ENCODE data around the gene ZNF280D. TPM values are rescaled to one million over a fixed set of nuclear protein-coding genes. Genes with fewer than 3 reads are reported as not detected.

The ZNF280D gene
- total and polyA plus RNA-seq, 2 of the 13 experiments (the other 11 are each of a cell fraction or from before 2014, with no cell fraction given): 7.1 to 11.9 TPM

DNA sequence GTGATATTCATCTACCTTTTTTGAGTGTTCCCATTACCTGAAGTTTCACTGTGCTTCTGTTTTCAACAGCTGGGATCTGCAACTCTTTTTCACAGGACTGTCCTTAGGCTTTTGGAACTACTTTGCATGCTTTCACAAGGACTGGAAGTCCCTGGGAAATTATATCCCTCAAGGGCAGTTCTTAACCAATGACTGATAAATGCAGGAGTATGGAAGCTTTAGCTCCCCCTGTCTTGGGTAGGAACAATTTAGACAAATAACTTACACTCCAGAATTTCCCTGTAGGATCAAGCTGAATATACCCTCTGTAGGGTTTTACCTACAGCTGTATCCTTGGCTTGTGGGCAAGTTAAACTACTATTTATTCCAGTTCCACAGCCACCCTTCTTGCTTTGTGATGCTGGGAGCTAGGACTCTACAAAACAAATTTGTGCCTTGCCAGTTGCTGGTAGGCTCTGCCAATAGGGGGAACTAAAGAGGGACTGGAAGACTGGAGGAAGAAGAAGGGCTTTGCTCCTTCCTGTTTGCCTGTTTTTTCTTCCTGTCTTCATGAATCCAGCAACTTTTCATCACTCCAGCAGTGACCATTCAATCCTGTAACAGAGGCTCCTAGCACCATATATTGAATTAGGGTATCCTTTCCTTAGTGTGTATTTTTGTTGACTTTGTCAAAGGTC, 6.8 kb upstream of the ZNF280D start:
- ATAC-seq: peak; percentile 38; the same call in 2 of the 3 replicates
- Histone ChIP-seq H3K27me3 (ENCODE audit: control insufficient read depth in 1 of 2, insufficient read depth in 2 of 2, low read length in 2 of 2) (no peaks in the 10 kb centered on the region), H4K20me1 (ENCODE audit: insufficient read depth, low read length) (no peaks in the 10 kb centered on the region), H3K9ac (ENCODE audit: insufficient read depth, low read depth, low read length) (no peak overlapping the region), H2AFZ (ENCODE audit: low read length) (no peak overlapping the region), H3K4me1 (ENCODE audit: insufficient read depth, low read length) (peaks cover 56% of the 10 kb centered on the region), H3K27ac (ENCODE audit: extremely low read length, insufficient read depth, low read length) (no peak overlapping the region), H3K4me3 (replicated peaks in 1 of 3; ENCODE audit: insufficient read depth in 1 of 3, low read depth in 2 of 3, low read length in 3 of 3) (no peak overlapping the region), H3K9me3 (ENCODE audit: low read length) (no peaks in the 10 kb centered on the region), H3K4me2 (ENCODE audit: low read depth, low read length) (0 out of 2 replicates have a peak overlapping the region, but pooled peaks have one; percentile 13), H3K36me3 (replicated peaks in 1 of 2; ENCODE audit: control insufficient read depth in 1 of 2, insufficient read depth in 2 of 2, low read length in 2 of 2) (no peaks in the 10 kb centered on the region), H3K79me2 (ENCODE audit: insufficient read depth, low read length) (no peaks in the 10 kb centered on the region)
- ChIA-PET POLR2A (no interaction called here), CTCF (ENCODE audit: low intra/inter-chr PET ratio, low total read pairs) (no interaction called here)
- no peak for TF ChIP-seq ZNF780A (CRISPR knock-in tag; IDR thresholded peaks at IDR 0.05)
- TF ChIP-seq, protein P1, sequence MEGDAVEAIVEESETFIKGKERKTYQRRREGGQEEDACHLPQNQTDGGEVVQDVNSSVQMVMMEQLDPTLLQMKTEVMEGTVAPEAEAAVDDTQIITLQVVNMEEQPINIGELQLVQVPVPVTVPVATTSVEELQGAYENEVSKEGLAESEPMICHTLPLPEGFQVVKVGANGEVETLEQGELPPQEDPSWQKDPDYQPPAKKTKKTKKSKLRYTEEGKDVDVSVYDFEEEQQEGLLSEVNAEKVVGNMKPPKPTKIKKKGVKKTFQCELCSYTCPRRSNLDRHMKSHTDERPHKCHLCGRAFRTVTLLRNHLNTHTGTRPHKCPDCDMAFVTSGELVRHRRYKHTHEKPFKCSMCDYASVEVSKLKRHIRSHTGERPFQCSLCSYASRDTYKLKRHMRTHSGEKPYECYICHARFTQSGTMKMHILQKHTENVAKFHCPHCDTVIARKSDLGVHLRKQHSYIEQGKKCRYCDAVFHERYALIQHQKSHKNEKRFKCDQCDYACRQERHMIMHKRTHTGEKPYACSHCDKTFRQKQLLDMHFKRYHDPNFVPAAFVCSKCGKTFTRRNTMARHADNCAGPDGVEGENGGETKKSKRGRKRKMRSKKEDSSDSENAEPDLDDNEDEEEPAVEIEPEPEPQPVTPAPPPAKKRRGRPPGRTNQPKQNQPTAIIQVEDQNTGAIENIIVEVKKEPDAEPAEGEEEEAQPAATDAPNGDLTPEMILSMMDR (CRISPR knock-in tag; IDR thresholded peaks at IDR 0.05): peak; percentile 17; the same call in 1 of the 2 replicates
- TF ChIP-seq GABPA (IDR thresholded peaks at IDR 0.05; ENCODE audit: low read depth, low read length): peak; percentile 31; the same call in 1 of the 2 replicates
- peak; percentile 80 for TF ChIP-seq GABPA (CRISPR knock-in tag; IDR thresholded peaks at IDR 0.05; ENCODE audit: low read depth)
- TF ChIP-seq GABPB1 (CRISPR knock-in tag; IDR thresholded peaks at IDR 0.05): peak; percentile 51; the same call in 1 of the 2 replicates
- TF ChIP-seq, protein P2, sequence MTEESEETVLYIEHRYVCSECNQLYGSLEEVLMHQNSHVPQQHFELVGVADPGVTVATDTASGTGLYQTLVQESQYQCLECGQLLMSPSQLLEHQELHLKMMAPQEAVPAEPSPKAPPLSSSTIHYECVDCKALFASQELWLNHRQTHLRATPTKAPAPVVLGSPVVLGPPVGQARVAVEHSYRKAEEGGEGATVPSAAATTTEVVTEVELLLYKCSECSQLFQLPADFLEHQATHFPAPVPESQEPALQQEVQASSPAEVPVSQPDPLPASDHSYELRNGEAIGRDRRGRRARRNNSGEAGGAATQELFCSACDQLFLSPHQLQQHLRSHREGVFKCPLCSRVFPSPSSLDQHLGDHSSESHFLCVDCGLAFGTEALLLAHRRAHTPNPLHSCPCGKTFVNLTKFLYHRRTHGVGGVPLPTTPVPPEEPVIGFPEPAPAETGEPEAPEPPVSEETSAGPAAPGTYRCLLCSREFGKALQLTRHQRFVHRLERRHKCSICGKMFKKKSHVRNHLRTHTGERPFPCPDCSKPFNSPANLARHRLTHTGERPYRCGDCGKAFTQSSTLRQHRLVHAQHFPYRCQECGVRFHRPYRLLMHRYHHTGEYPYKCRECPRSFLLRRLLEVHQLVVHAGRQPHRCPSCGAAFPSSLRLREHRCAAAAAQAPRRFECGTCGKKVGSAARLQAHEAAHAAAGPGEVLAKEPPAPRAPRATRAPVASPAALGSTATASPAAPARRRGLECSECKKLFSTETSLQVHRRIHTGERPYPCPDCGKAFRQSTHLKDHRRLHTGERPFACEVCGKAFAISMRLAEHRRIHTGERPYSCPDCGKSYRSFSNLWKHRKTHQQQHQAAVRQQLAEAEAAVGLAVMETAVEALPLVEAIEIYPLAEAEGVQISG (CRISPR knock-in tag; IDR thresholded peaks at IDR 0.05): peak; percentile 73; the same call in 1 of the 2 replicates
- in situ Hi-C loops (cut with HindIII; ENCODE audit: extremely low pct_ligation_motif_present, low pct_unique_long_range_greater_than_20kb): no loop called here
- BruUV-seq (replicated peaks): no TSS peak
- intact Hi-C loops (cut with micrococcal nuclease; ENCODE audit: unreplicated experiment): loop anchor here (10.0 kb wide), 1 partner anchor 245 kb away; no protein-coding TSS in a partner anchor
- DNase-seq (ENCODE audit: low spot score): peak; percentile 11
- no peak for FAIRE-seq
